GM23338 (cell line): Measurements from ENCODE around the gene MYH15. TPM values are rescaled to one million over a fixed set of nuclear protein-coding genes. Genes with fewer than 3 reads are reported as not detected.

Experiments
- ATAC-seq: fragments of 200-7000 bp; cut with Tn5 transposase; 3 replicates; pipeline ENCODE4 v1.9.1; 2020
- DNase-seq: peaks from one replicate; pipeline ENCODE4 v3.0.0-alpha.2; 2015; ENCODE audit warnings: low spot score
- H2AFZ ChIP-seq: fragments of 200-600 bp; sonication (generic); 2 replicates; pipeline ENCODE4 v1.8.0; 2016; ENCODE audit warnings: antibody characterized with exemption, mild to moderate bottlenecking, moderate library complexity
- H3F3A ChIP-seq: fragments of 200-600 bp; sonication (generic); replicated peaks from 2 replicates; pipeline ENCODE4 v1.8.0; 2017; ENCODE audit warnings: antibody characterized with exemption, mixed run types, low read depth
- H3K27ac ChIP-seq: fragments of 200-600 bp; sonication (generic); 2 replicates; pipeline ENCODE4 v1.6.1; 2016; ENCODE audit warnings: low read depth
- H3K27me3 ChIP-seq: fragments of 200-600 bp; sonication (generic); 2 replicates; pipeline ENCODE4 v1.8.0; 2016; ENCODE audit warnings: mild to moderate bottlenecking, mixed run types, moderate library complexity; ENCODE audit not compliant: insufficient read depth
- H3K36me3 ChIP-seq: fragments of 200-600 bp; sonication (generic); 2 replicates; pipeline ENCODE4 v1.8.0; 2016; ENCODE audit warnings: mild to moderate bottlenecking; ENCODE audit not compliant: insufficient read depth
- H3K4me1 ChIP-seq: fragments of 200-600 bp; sonication (generic); 2 replicates; pipeline ENCODE4 v1.8.0; 2016; ENCODE audit warnings: mild to moderate bottlenecking, moderate library complexity; ENCODE audit not compliant: insufficient read depth
- H3K4me2 ChIP-seq: fragments of 200-600 bp; sonication (generic); 2 replicates; pipeline ENCODE4 v1.7.1; 2017; ENCODE audit warnings: mixed run types
- H3K4me3 ChIP-seq: fragments of 200-600 bp; sonication (generic); 2 replicates; pipeline ENCODE4 v1.6.1; 2016; ENCODE audit warnings: mixed run types
- H3K79me2 ChIP-seq: fragments of 200-600 bp; sonication (generic); replicated peaks from 2 replicates; pipeline ENCODE4 v1.8.0; 2017; ENCODE audit warnings: mild to moderate bottlenecking; ENCODE audit not compliant: insufficient read depth
- H3K9me2 ChIP-seq: fragments of 200-600 bp; sonication (generic); 2 replicates; pipeline ENCODE4 v1.8.0; 2017; ENCODE audit not compliant: insufficient read depth
- H4K20me1 ChIP-seq: fragments of 200-600 bp; sonication (generic); replicated peaks from 2 replicates; pipeline ENCODE4 v1.8.0; 2017; ENCODE audit warnings: mild to moderate bottlenecking; ENCODE audit not compliant: insufficient read depth
- H3K27ac Mint-ChIP-seq: 2 replicates; pipeline ENCODE4 v1.8.0; 2020; ENCODE audit warnings: inconsistent platforms, mild to moderate bottlenecking, moderate library complexity, mixed read lengths
- H3K27me3 Mint-ChIP-seq: 3 replicates; pipeline ENCODE4 v1.8.0; 2022; ENCODE audit warnings: low read depth, mild to moderate bottlenecking, moderate library complexity, mixed read lengths, inconsistent platforms; ENCODE audit not compliant: insufficient read depth, poor library complexity
- H3K36me3 Mint-ChIP-seq: 3 replicates; pipeline ENCODE4 v1.8.0; 2021; ENCODE audit warnings: low read depth, mild to moderate bottlenecking, inconsistent platforms, moderate library complexity, mixed read lengths
- H3K4me1 Mint-ChIP-seq: 3 replicates; pipeline ENCODE4 v1.8.0; 2020; ENCODE audit warnings: mild to moderate bottlenecking, inconsistent platforms, mixed read lengths
- H3K4me3 Mint-ChIP-seq: 3 replicates; pipeline ENCODE4 v1.8.0; 2021; ENCODE audit warnings: moderate library complexity, mild to moderate bottlenecking, inconsistent platforms, mixed read lengths
- H3K9me3 Mint-ChIP-seq: 3 replicates; pipeline ENCODE4 v1.8.0; 2020; ENCODE audit warnings: moderate library complexity, mild to moderate bottlenecking, inconsistent platforms, mixed read lengths
- CREB1 ChIP-seq: fragments of 250-450 bp; sonication (Bioruptor Pico); IDR thresholded peaks from 2 replicates; pipeline ENCODE4 v1.5.0; 2020; ENCODE audit warnings: low read depth, mild to moderate bottlenecking, moderate library complexity
- EZH2 ChIP-seq: fragments of 200-600 bp; sonication (generic); IDR thresholded peaks from one replicate; pipeline ENCODE4 v1.8.0; 2017; ENCODE audit warnings: antibody characterized with exemption, mild to moderate bottlenecking, low read depth; ENCODE audit not compliant: unreplicated experiment
- EZH2phosphoT487 ChIP-seq: fragments of 200-600 bp; sonication (generic); IDR thresholded peaks from one replicate; pipeline ENCODE4 v1.8.1; 2018; ENCODE audit warnings: antibody characterized with exemption; ENCODE audit not compliant: unreplicated experiment
- JUNB ChIP-seq: IDR thresholded peaks from one replicate; pipeline ENCODE4 v1.6.1; 2016; ENCODE audit warnings: antibody characterized with exemption; ENCODE audit not compliant: unreplicated experiment
- NANOG ChIP-seq: IDR thresholded peaks from 2 replicates; pipeline ENCODE4 v1.6.1; 2016; ENCODE audit warnings: antibody characterized with exemption, borderline replicate concordance
- POLR2AphosphoS5 ChIP-seq: IDR thresholded peaks from 2 replicates; pipeline ENCODE4 v1.6.1; 2016; ENCODE audit warnings: antibody characterized with exemption, low read depth
- STAT1 ChIP-seq: IDR thresholded peaks from one replicate; pipeline ENCODE4 v1.6.1; 2016; ENCODE audit warnings: antibody characterized with exemption; ENCODE audit not compliant: unreplicated experiment
- ZNF114 ChIP-seq: fragments of 250-450 bp; sonication (Bioruptor Pico); IDR thresholded peaks from 2 replicates; pipeline ENCODE4 v1.5.0; 2020; ENCODE audit warnings: mild to moderate bottlenecking, moderate library complexity
- ZNF331 ChIP-seq: fragments of 250-450 bp; sonication (Bioruptor Pico); IDR thresholded peaks from 2 replicates; pipeline ENCODE4 v1.5.0; 2020; ENCODE audit warnings: low read depth, mild to moderate bottlenecking, moderate library complexity
- polyA plus RNA-seq: library from polyadenylated mRNA; unstranded; fragments of >200 nt; fragmentation: Nextera tagmentation; extraction: Ambion mirVana; gene quantifications from 2 replicates; pipeline ENCODE4 v1.2.1, GENCODE V29; 2016
- total RNA-seq: library from RNA; depleted of rRNA; stranded (reverse); fragments of >200 nt; shearing (Covaris generic); gene quantifications from 2 replicates; pipeline ENCODE4 v1.2.3, GENCODE V29; 2014
- TF ChIP-seq, protein P1 (sequence below): IDR thresholded peaks from 2 replicates; pipeline ENCODE4 v1.6.1; 2016; ENCODE audit warnings: antibody characterized with exemption
- TF ChIP-seq, protein P2 (sequence below): IDR thresholded peaks from one replicate; pipeline ENCODE4 v1.6.1; 2018; ENCODE audit warnings: antibody characterized with exemption; ENCODE audit not compliant: unreplicated experiment
- TF ChIP-seq, protein P3 (sequence below), 2 experiments: fragments of 200-600 bp in 1 of 2; sonication (generic) in 1 of 2; conservative IDR thresholded peaks; 2 replicates each; pipeline versions ENCODE4 v1.5.1 to v1.6.1; 2016 to 2017; ENCODE audit warnings: antibody characterized with exemption in 2 of 2, low read depth in 2 of 2, mild to moderate bottlenecking in 2 of 2, moderate library complexity in 1 of 2
- TF ChIP-seq, protein P4 (sequence below): fragments of 250-450 bp; sonication (Bioruptor Pico); IDR thresholded peaks from 2 replicates; pipeline ENCODE4 v1.5.0; 2020; ENCODE audit warnings: mild to moderate bottlenecking, moderate library complexity

The MYH15 gene
- total and polyA plus RNA-seq, 2 experiments from 2014 or later, result 0.07 TPM; not detected in 1

DNA sequence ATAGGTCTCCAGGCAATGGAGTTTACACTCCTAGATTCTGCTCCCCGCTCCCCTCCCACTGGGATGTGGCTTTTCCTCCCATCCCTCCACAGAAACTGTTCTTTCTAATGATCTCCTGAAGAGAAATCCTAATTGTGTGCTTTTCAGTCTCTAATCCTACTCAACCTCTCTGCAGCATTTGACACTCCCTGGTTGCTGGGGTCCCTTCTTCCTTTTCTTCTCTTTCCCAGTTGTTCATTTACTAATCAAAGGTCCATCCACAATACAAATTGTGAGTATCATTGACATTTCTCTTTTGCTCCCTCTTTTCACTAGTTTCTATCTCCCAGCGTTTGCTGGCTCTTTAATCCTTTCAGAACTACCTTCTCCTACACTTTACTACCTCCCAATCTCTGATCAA is 6.5 kb upstream of the MYH15 start (continued):
- no peak for TF ChIP-seq ZNF331 (CRISPR knock-in tag)
- TF ChIP-seq EZH2phosphoT487, result no peak
- TF ChIP-seq NANOG, result no peak
- TF ChIP-seq, protein P1, sequence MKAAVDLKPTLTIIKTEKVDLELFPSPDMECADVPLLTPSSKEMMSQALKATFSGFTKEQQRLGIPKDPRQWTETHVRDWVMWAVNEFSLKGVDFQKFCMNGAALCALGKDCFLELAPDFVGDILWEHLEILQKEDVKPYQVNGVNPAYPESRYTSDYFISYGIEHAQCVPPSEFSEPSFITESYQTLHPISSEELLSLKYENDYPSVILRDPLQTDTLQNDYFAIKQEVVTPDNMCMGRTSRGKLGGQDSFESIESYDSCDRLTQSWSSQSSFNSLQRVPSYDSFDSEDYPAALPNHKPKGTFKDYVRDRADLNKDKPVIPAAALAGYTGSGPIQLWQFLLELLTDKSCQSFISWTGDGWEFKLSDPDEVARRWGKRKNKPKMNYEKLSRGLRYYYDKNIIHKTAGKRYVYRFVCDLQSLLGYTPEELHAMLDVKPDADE, result no peak
- no peak for TF ChIP-seq POLR2AphosphoS5
- TF ChIP-seq, protein P2, sequence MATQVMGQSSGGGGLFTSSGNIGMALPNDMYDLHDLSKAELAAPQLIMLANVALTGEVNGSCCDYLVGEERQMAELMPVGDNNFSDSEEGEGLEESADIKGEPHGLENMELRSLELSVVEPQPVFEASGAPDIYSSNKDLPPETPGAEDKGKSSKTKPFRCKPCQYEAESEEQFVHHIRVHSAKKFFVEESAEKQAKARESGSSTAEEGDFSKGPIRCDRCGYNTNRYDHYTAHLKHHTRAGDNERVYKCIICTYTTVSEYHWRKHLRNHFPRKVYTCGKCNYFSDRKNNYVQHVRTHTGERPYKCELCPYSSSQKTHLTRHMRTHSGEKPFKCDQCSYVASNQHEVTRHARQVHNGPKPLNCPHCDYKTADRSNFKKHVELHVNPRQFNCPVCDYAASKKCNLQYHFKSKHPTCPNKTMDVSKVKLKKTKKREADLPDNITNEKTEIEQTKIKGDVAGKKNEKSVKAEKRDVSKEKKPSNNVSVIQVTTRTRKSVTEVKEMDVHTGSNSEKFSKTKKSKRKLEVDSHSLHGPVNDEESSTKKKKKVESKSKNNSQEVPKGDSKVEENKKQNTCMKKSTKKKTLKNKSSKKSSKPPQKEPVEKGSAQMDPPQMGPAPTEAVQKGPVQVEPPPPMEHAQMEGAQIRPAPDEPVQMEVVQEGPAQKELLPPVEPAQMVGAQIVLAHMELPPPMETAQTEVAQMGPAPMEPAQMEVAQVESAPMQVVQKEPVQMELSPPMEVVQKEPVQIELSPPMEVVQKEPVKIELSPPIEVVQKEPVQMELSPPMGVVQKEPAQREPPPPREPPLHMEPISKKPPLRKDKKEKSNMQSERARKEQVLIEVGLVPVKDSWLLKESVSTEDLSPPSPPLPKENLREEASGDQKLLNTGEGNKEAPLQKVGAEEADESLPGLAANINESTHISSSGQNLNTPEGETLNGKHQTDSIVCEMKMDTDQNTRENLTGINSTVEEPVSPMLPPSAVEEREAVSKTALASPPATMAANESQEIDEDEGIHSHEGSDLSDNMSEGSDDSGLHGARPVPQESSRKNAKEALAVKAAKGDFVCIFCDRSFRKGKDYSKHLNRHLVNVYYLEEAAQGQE, result no peak
- no peak for TF ChIP-seq EZH2

DNA sequence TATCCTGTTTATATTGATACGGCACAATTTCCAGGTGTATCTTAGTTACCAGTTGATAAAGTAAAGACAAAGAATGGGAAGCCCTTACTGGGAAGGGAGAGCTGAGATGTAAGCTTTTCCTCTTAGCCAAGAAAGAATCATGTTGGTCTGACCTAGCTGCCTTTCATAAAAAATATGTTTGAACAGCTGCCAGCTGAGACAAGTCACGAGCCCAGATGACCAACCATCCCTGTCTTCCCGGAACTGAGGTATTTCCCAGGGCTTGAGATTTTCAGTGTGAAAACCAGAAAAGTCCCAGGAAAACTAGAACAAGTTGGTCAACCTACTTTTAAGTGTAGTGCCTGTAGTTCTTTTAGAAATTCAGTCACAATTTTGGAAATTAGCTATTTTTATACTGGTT is 3.6 kb upstream of the MYH15 start:
- Histone ChIP-seq H3K79me2 (no peaks in the 10 kb centered on the region), H2AFZ (no peak overlapping the region), H3F3A (no peaks in the 10 kb centered on the region), H3K36me3 (no peaks in the 10 kb centered on the region), H3K4me2 (no peak overlapping the region), H3K4me1 (no peaks in the 10 kb centered on the region), H3K27ac (no peak overlapping the region), H3K9me2 (no peaks in the 10 kb centered on the region), H3K27me3 (no peaks in the 10 kb centered on the region), H4K20me1 (no peaks in the 10 kb centered on the region), H3K4me3 (no peak overlapping the region)
- Mint-ChIP-seq H3K9me3 (no peaks in the 10 kb centered on the region), H3K36me3 (no peaks in the 10 kb centered on the region), H3K27ac (no peak overlapping the region), H3K27me3 (no peaks in the 10 kb centered on the region), H3K4me1 (0 out of 3 replicates have a peak, but pooled peaks cover 2% of the 10 kb centered on the region), H3K4me3 (no peak overlapping the region)
- no peak for DNase-seq
- no peak for ATAC-seq
- TF ChIP-seq EZH2 (no peak), CREB1 (CRISPR knock-in tag) (no peak), EZH2phosphoT487 (no peak), ZNF114 (no peak), NANOG (no peak), JUNB (no peak), ZNF331 (CRISPR knock-in tag) (no peak), STAT1 (no peak), POLR2AphosphoS5 (no peak)
- TF ChIP-seq, protein P3, sequence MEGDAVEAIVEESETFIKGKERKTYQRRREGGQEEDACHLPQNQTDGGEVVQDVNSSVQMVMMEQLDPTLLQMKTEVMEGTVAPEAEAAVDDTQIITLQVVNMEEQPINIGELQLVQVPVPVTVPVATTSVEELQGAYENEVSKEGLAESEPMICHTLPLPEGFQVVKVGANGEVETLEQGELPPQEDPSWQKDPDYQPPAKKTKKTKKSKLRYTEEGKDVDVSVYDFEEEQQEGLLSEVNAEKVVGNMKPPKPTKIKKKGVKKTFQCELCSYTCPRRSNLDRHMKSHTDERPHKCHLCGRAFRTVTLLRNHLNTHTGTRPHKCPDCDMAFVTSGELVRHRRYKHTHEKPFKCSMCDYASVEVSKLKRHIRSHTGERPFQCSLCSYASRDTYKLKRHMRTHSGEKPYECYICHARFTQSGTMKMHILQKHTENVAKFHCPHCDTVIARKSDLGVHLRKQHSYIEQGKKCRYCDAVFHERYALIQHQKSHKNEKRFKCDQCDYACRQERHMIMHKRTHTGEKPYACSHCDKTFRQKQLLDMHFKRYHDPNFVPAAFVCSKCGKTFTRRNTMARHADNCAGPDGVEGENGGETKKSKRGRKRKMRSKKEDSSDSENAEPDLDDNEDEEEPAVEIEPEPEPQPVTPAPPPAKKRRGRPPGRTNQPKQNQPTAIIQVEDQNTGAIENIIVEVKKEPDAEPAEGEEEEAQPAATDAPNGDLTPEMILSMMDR (conservative IDR thresholded peaks at IDR 0.05; ENCODE audit: low read depth in 2 of 2), result no peak
- TF ChIP-seq, protein P4, sequence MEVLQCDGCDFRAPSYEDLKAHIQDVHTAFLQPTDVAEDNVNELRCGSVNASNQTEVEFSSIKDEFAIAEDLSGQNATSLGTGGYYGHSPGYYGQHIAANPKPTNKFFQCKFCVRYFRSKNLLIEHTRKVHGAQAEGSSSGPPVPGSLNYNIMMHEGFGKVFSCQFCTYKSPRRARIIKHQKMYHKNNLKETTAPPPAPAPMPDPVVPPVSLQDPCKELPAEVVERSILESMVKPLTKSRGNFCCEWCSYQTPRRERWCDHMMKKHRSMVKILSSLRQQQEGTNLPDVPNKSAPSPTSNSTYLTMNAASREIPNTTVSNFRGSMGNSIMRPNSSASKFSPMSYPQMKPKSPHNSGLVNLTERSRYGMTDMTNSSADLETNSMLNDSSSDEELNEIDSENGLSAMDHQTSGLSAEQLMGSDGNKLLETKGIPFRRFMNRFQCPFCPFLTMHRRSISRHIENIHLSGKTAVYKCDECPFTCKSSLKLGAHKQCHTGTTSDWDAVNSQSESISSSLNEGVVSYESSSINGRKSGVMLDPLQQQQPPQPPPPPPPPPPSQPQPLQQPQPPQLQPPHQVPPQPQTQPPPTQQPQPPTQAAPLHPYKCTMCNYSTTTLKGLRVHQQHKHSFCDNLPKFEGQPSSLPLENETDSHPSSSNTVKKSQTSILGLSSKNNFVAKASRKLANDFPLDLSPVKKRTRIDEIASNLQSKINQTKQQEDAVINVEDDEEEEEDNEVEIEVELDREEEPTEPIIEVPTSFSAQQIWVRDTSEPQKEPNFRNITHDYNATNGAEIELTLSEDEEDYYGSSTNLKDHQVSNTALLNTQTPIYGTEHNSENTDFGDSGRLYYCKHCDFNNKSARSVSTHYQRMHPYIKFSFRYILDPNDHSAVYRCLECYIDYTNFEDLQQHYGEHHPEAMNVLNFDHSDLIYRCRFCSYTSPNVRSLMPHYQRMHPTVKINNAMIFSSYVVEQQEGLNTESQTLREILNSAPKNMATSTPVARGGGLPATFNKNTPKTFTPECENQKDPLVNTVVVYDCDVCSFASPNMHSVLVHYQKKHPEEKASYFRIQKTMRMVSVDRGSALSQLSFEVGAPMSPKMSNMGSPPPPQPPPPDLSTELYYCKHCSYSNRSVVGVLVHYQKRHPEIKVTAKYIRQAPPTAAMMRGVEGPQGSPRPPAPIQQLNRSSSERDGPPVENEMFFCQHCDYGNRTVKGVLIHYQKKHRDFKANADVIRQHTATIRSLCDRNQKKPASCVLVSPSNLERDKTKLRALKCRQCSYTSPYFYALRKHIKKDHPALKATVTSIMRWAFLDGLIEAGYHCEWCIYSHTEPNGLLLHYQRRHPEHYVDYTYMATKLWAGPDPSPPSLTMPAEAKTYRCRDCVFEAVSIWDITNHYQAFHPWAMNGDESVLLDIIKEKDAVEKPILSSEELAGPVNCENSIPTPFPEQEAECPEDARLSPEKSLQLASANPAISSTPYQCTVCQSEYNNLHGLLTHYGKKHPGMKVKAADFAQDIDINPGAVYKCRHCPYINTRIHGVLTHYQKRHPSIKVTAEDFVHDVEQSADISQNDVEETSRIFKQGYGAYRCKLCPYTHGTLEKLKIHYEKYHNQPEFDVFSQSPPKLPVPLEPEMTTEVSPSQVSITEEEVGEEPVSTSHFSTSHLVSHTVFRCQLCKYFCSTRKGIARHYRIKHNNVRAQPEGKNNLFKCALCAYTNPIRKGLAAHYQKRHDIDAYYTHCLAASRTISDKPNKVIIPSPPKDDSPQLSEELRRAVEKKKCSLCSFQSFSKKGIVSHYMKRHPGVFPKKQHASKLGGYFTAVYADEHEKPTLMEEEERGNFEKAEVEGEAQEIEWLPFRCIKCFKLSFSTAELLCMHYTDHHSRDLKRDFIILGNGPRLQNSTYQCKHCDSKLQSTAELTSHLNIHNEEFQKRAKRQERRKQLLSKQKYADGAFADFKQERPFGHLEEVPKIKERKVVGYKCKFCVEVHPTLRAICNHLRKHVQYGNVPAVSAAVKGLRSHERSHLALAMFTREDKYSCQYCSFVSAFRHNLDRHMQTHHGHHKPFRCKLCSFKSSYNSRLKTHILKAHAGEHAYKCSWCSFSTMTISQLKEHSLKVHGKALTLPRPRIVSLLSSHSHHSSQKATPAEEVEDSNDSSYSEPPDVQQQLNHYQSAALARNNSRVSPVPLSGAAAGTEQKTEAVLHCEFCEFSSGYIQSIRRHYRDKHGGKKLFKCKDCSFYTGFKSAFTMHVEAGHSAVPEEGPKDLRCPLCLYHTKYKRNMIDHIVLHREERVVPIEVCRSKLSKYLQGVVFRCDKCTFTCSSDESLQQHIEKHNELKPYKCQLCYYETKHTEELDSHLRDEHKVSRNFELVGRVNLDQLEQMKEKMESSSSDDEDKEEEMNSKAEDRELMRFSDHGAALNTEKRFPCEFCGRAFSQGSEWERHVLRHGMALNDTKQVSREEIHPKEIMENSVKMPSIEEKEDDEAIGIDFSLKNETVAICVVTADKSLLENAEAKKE, result no peak
